Stimulated activated CD8-positive, alpha-beta memory T cell treated with anti-CD3 and anti-CD28 coated beads, Interleukin-15, amount 100 ng/mL, for 48 hours (primary cell): ENCODE data around the gene GRK5.

Experiments
- DNase-seq, 2 donors: peaks; one replicate each; pipeline ENCODE4 v3.0.0-alpha.2; 2020; ENCODE audit warnings: low read depth in 2 of 2

GRK5 gene

GRCh38 chr10:119480667-119481066, 273.3 kb downstream of the GRK5 start:
- DNase-seq = no peak

GRCh38 chr10:119481781-119482426, 274.5 kb downstream of the GRK5 start:
- DNase-seq = no peak

- DNase-seq = no peak
Observed at GRCh38 chr10:119483001-119483400, 275.6 kb downstream of the GRK5 start.

GRCh38 chr10:119483839-119484238, 276.5 kb downstream of the GRK5 start:
- DNase-seq = no peak

- no peak for DNase-seq
Observed at GRCh38 chr10:119488675-119489074, 281.3 kb downstream of the GRK5 start.

- no peak for DNase-seq
Observed at GRCh38 chr10:119489991-119490326, 282.6 kb downstream of the GRK5 start.

- DNase-seq = no peak
Observed at GRCh38 chr10:119491966-119492757, 284.8 kb downstream of the GRK5 start.

- no peak for DNase-seq
Observed at GRCh38 chr10:119493155-119493554, 285.8 kb downstream of the GRK5 start.

- no peak for DNase-seq
Observed at GRCh38 chr10:119494236-119495020, 287.1 kb downstream of the GRK5 start.

GRCh38 chr10:119495021-119495505, 287.7 kb downstream of the GRK5 start:
- DNase-seq = no peak

- no peak for DNase-seq
Observed at GRCh38 chr10:119495545-119495944, 288.2 kb downstream of the GRK5 start.

- peak; percentile 69 to 73 for DNase-seq
Observed at GRCh38 chr10:119496273-119496672, 288.9 kb downstream of the GRK5 start.

GRCh38 chr10:119497243-119497642, 289.9 kb downstream of the GRK5 start:
- DNase-seq = no peak

- DNase-seq = no peak
Observed at GRCh38 chr10:119498889-119499676, 291.7 kb downstream of the GRK5 start.

- DNase-seq = no peak
Observed at GRCh38 chr10:119499677-119500002, 292.3 kb downstream of the GRK5 start.

- DNase-seq = no peak
Observed at GRCh38 chr10:119500123-119500795, 292.9 kb downstream of the GRK5 start.

- no peak for DNase-seq
Observed at GRCh38 chr10:119500821-119501220, 293.4 kb downstream of the GRK5 start.

GRCh38 chr10:119501690-119502089, 294.3 kb downstream of the GRK5 start:
- no peak for DNase-seq

GRCh38 chr10:119502209-119502608, 294.8 kb downstream of the GRK5 start:
- DNase-seq = peak; percentile 71 to 72

GRCh38 chr10:119502618-119503155, 295.3 kb downstream of the GRK5 start:
- DNase-seq = no peak

GRCh38 chr10:119503821-119504220, 296.4 kb downstream of the GRK5 start:
- no peak for DNase-seq
